GM21619 (cell line): ENCODE measurements around the gene KCNK3.

Experiments
- ATAC-seq: cut with Tn5 transposase; IDR thresholded peaks from one replicate; pipeline ENCODE4 v1.9.1; 2021; ENCODE audit not compliant: unreplicated experiment

KCNK3 gene

DNA sequence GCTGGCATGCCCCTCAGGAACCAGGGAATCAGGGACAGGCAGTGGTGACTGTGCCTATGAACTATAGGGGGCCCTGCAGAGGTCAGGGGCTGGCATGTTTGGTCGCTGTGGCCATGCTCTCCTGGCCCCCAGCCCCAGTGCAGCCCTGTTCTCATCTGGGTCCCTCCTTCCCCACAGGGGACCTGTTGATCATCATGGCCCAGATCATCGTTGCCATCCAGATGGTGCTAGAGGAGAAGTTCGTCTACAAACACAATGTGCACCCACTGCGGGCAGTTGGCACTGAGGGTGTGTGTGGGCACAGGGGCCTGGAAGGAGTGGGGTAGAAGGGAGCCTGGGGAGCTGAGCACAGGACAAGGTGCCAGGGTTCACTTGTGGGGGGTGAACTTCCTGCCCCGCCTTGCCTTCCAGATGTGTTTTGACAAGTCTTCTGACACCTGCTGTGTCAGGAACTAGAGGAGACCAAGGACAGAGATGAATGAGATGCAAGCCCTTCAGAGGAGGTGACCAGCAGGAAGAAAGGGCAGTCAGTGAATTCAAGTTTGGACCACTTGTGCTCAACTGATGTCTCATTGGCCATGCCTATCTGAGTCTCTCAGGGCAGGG lies 83.8 kb downstream of the KCNK3 start:
- ATAC-seq: no peak

DNA sequence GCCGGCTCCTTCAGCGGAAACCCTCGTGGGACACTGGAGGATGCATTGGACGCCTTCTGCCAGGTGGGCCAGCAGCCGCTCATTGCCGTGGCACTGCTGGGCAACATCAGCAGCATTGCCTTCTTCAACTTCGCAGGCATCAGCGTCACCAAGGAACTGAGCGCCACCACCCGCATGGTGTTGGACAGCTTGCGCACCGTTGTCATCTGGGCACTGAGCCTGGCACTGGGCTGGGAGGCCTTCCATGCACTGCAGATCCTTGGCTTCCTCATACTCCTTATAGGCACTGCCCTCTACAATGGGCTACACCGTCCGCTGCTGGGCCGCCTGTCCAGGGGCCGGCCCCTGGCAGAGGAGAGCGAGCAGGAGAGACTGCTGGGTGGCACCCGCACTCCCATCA lies 85.6 kb downstream of the KCNK3 start:
- no peak for ATAC-seq

DNA sequence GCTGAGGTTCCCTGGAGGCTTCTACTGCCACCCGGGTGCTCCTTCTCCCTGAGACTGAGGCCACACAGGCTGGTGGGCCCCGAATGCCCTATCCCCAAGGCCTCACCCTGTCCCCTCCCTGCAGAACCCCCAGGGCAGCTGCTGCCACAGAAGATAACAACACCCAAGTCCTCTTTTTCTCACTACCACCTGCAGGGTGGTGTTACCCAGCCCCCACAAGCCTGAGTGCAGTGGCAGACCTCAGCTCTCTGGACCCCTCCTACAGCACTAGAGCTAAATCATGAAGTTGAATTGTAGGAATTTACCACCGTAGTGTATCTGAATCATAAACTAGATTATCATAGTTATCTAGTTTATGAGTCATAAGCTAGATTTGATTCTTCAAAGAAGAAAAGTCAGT lies 86.0 kb downstream of the KCNK3 start:
- no peak for ATAC-seq

DNA sequence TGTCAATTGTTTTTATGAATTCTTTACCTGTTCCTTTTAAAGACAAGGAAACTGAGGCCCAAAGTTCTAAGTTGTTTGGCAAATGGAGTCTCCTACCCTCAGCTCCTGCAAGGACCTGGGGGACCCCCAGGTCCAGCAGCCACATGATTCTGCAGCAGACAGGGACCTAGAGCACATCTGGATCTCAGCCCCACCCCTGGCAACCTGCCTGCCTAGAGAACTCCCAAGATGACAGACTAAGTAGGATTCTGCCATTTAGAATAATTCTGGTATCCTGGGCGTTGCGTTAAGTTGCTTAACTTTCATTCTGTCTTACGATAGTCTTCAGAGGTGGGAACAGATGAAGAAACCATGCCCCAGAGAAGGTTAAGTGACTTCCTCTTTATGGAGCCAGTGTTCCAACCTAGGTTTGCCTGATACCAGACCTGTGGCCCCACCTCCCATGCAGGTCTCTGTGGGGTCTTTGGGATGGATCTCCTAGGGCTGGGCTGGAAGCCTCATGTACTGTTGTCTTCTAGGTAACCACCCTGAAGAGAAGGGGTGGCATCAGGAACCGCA lies 87.8 kb downstream of the KCNK3 start:
- no peak for ATAC-seq
